HG02588 (cell line): ENCODE results near the gene CLIC3.

Experiments used
- ATAC-seq: cut with Tn5 transposase; IDR thresholded peaks from one replicate; pipeline ENCODE4 v1.9.1; 2021; ENCODE audit warnings: mild to moderate bottlenecking, moderate library complexity; ENCODE audit not compliant: unreplicated experiment

The CLIC3 gene

DNA sequence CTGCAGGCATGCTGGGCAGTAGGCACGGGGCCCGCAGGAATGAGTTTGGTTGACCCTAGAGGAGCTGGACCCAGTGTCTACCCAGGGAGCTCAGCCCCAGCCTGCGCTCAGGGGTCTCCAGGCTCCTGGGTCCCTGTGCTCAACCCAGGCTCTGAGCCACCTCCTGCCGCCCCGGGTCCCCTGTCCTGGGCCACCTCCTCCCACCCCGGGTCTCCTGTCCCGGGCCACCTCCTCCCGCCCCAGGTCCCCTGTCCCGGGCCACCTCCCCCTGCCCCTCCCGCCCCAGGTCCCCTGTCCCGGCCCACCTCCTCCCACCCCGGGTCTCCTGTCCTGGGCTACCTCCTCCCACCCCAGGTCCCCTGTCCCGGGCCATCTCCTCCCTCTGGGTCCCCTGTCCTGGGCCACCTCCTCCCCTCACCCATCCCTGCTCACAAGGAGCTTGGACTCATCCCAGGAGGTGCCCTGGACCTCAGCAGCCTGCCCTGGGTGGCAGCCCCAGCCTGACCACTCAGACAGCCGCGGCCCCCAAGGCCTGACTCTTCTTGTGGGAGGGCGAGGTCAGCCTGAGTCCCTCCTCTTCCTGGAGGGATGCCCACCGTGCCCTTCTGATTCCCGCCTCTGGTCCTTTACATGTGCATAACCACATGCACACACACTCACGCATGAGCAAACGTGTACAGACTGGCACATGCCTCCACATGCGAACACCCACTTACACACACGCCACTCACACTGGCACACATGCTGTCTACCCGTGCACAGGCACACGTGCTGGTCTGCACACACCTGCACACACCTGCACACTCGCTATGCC, 41.9 kb downstream of the CLIC3 start:
- ATAC-seq: no peak

DNA sequence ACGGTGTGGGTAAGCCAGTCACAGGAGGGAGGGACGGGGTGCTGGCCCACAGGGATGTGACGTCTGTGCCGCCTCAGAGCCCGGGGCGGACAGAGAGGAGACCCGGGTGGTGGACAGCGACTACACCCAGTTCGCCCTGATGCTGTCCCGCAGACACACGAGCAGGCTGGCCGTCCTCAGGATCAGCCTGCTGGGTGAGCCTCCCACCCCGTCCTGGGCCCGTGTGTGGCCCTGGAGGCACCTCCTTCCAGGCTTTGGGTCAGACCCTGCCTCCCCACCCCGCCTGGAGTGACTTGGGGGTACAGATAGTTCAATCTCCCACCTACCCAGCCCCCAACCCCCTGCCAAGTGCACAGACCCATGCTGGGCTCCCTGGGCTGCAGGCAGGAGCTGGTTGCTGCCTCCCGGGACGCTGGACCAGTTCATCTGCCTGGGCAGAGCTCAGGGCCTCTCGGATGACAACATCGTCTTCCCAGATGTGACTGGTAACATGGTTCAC, 42.5 kb downstream of the CLIC3 start:
- ATAC-seq: no peak

DNA sequence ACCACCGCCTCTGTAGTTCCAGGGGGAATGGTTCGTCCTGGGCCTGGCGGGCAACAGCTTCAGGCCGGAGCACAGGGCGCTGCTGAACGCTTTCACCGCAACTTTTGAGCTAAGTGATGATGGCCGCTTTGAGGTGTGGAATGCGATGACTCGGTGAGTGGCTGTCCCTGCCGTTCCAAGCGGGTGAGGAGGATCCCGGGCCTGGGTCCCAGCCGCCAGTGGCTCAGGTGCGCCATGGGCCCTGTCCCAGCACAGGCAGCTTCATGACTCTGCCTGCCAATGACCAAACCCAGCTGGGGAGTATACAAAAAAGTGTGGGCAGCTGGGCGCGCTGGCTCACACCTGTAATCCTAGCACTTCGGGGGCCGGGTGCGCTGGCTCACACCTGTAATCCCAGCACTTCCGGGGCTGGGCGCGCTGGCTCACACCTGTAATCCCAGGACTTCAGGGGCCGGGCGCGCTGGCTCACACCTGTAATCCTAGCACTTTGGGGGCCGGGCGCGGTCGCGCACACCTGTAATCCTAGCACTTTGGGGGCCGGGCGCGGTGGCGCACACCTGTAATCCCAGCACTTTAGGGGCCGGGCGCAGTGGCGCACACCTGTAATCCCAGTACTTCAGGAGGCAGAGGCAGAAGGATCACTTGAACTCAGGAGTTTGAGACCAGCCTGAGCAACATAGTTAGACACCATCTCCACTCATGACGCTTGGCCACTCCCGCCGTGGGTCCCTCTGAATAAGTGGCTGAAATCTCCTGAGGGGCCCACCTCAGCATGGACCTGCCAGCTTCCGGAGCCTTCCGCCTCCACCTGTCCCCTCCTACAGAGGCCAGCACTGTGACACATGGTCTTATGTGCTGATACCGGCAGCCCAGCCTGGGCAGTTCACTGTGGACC, 43.2 kb downstream of the CLIC3 start:
- ATAC-seq: no peak

DNA sequence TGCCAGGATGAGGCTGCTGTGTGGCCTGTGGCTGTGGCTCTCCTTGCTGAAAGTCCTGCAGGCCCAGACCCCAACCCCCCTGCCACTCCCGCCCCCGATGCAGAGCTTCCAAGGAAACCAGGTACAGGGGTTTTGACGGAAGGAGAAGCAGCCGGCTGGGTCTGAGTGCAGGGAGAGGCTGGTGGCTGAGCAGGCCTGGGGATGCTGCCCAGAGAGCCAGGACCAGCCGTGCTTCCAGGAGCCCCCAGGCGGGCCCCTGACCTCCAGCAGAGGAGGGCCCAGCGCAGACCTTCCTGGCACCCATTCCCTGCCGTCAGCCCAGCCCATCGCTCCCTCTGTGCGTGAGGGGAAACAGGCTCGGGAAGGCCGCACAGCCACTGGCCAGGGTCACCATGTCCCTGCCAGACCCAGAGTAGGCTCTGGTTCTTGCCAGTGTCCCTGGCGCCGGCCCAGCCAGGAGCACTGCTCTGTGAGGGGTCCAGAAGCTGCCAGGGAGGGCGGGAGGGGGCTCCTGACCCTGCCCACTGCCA, 44.0 kb downstream of the CLIC3 start:
- no peak for ATAC-seq

DNA sequence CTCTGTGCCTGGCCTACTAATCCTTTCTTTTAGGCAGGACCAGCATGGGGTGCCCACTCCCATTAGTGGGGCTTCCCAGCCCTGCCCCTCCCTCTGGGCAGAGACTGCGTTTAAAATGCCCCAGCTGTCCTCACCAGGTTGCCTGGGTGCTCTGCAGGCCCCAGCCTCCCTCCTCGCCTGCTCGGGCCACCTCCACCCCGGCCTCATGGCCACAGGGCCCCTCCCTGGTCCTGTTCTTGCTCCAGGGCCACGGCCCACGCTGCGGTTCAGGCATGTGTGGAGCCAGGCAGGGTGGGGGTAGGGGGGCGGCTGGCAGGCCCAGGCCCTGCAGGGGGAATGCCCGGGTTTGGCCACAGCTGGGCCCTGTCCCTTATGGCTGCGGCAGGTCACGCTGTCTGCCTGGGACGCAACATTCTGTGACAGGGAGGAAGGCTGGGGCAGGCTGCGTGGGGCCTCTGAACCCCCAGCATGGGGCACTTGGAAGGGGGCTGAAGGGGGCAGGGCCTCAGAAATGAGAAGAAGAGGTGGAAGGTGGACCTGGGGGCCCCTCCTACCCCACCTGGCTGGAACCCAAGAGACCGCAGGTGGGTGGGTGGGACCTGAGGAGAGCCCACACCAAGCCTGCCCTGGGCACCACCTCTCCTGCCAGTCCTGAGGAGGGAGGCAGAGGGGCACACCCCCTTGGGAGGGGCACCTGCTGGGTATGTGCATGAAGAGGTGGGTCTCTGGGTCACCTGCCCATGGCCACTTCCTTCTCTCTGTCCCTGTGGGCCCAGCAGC, 44.6 kb downstream of the CLIC3 start, which contains the start of gene LCN12:
TSS of gene LCN12 (plus strand) at position 733 of the 780 bp plus-strand sequence. CDS start 55 bp downstream, outside the sequence.
- no peak for ATAC-seq

DNA sequence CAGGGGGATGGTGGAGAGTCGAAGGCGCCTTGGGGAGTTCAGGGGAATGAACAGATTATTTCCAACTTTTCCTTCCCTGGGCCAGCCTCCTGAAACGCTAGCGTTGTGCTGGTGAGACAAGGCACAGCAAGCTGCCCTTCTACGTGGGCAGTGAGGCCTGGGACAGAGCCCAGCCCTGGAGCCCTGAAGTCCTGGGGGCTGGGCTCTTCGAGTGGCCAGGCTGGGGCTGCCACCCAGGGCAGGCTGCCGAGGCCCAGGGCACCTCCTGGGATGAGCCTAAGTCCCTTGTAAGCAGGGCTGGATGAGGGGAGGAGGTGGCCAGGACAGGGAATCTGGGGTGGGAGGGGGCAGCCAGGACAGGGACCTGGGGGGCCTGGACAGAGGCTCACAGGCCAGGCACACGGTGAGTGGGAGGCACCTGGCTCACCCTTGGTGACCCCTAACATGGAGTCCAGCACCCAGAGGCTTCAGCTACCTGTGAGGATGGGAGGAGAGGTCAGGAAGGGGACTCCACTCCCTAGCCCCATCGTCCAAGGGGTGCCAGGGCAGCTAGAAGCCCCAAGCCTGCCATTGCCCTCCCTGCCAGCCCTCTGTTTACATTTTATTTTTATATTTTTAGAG, 45.6 kb downstream of the CLIC3 start:
- ATAC-seq: no peak

DNA sequence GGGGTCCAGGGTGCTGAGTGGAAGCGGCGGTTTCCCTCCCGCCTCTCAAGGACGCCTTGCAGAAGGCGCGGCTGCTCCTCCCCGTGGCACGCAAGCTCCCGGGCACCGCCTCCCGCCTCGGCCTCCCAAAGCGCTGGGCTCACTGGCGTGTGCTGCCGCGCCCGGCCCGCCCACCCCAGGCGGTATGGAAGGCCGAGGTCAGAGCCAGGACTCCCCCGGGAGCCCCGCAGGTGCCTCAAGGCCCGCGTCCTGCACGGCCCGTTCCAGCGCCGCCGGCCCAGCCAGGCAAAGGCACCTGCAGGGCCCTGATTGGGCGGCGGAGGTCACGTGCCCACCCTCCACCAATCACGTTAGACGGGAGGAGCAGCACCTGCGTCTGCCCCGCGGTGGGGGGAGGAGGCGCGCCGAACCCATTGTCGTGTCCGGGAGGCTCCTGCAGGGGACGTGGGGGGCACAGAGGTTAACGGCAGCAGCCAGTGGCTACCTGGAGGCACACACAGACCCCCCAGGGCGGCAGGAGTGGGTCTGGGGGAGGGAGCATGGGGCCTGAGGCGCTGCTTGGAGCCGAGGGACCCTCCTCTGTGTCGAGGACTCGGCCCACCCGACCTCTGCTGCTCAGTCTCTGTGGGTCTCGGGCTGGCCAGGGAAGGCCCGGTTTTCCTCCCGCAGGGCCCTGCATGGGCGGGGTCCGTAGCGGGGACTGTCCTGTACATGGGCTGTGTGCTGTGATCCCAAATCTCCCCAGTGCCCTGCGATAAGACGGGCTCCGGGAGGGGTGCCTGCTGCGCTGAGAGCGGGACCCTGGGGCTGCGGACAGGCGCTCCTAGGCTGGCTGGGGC, 46.3 kb downstream of the CLIC3 start:
- peak; percentile 65 for ATAC-seq

DNA sequence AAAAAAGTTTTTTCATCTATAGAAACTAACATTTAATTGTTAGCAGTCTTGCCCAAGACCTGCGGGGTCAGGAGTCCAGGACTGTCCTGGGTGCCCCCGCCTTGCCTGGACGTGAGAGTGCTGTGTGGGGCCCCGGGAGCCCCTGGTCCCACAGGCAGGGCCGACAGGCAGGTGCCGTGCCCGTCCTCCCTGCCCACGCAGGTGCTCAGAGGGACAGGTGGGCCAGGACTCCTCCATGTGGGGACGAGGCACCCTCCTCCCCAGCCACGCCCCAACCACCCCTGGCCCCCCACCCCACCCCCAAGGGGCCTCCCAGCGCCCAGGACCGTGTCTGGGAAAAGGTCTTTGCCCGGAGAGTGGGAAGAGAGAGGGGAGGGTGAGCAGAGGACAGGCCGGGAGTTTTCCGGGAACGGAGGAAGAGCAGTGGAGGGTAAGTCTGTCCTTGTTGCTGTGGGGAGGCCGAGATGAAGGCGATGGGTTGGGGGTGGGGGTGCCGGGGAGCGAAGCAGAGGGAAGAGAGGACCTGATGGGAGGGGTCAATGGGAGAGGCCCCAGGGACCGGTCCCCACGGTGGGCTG, 47.0 kb downstream of the CLIC3 start:
- no peak for ATAC-seq

DNA sequence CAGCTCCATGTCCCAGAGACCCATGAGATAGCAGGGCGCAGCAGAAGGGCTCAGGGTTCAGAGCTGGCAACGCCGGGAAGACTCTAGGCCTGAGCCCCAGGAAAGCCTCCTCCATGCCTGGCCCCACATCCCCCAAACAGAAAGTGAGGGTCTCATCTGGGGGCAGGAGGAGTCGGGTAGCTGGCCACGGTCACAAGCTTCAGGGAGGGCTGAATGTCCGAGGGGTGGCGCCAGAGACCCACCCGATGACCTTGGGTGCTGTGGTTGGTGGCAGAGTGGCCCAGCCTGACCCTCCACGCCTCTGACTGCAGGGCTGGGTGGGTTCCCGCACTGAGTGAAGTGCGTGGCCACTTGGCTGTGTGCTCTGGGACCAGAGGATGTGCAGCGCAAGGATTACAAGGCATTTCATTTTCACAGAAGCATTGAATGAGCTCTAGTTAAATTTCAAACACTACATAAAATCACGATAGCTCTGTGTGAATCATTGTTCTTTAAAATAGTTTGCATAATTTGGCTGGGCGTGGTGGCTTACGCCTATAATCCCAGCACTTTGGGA, 48.3 kb downstream of the CLIC3 start:
- ATAC-seq: no peak

DNA sequence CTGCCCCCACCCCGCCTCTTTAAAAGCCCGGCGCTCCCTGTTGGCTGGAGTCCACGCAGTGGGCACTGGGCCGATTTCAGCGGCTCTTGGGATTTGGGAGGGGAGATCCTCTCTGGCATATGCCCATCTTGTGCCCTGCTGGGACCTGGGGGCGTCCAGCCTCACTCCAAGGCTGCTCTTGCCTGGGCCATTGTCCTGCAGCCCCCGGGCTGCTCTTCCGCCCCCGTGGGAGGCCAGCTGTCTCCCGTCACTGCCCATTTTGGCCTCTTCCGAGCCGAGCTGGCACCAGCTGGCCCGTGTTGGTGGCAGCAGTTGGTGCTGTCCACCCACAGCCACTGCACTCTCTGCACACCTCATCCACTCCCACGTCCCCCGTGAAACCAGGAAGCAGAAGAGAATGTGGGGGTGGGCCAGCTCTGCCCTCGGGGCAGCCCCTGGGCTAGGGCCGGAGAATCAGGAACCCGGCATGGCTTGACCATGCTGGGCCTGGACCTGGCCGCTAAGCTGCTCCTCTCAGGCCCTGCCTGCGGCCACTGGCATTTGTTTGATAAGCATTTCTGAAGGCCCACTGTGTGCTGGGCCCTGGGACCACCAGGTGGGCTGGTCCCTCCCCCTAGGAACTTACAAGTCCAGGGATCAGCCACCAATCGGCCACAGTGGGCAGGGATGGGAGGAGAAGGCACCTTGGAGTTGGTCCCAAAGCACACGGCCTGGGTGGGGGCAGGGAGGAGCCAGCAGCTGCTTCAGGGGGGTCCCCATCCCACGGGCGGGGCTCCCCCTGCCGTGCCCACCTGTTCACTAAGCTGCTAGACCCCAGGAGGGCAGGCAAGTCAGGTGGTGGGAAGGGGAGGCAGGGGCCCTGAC, 49.1 kb downstream of the CLIC3 start:
- ATAC-seq: no peak

DNA sequence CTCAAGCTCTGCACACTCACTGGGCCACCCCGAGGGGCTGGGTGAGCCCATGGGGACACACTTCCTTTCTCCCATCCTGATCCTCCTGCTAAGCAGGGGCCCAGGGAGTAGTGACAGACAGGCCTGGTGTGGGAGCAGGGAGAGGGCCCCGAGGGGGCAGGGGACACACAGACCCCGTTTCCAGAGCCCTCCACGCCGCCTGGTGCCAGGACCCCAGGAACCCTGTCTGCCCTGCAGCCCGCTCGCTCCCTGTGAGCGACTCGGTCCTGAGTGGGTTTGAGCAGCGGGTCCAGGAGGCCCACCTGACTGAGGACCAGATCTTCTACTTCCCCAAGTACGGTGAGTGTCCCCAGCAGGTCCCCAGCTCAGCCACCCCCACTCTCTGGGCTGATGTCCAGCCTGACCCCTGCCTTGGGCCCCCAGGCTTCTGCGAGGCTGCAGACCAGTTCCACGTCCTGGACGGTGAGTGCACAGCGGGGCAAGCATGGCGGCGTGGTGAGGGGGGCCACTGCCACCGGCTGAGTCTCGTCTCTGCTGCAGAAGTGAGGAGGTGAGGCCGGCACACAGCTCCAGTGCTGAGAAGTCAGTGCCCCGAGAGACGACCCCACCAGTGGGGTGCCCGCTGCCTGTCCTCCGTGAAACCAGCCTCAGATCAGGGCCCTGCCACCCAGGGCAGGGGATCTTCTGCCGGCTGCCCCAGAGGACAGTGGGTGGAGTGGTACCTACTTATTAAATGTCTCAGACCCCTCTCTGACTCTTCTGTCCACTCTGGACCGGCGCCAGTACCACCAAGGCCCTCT, 49.9 kb downstream of the CLIC3 start:
- ATAC-seq: no peak

DNA sequence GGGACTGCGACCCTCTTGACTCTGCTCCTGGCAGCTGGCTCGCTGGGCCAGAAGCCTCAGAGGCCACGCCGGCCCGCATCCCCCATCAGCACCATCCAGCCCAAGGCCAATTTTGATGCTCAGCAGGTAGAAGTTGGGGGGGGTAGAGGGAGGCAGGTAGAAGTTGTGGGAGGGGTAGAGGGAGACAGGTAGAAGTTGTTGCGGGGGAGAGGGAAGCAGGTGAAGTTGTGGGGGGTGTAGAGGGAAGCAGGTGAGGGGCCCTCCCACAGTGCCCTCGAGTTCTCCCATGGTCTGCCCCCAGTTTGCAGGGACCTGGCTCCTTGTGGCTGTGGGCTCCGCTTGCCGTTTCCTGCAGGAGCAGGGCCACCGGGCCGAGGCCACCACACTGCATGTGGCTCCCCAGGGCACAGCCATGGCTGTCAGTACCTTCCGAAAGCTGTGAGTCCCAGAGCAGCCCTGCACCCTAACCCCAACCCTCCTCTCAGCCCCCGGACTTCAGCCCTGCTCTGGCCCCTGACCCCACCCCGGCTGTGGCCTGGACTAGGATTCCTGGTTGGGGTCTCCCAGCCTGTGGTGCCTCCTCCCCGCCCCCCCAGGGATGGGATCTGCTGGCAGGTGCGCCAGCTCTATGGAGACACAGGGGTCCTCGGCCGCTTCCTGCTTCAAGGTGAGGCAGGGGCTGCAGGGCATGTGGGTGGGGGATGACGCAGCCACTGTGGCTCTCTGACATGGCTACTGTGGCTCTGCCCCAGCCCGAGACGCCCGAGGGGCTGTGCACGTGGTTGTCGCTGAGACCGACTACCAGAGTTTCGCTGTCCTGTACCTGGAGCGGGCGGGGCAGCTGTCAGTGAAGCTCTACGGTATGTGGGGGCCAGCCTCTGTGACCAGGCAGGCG, 50.8 kb downstream of the CLIC3 start:
- no peak for ATAC-seq
